Mucosa of descending colon (tissue), 3 donors: ENCODE results near the gene GNAO1. TPM values are rescaled to one million over a fixed set of nuclear protein-coding genes. Genes with fewer than 3 reads are reported as not detected.

Experiments
- ATAC-seq: fragments of 200-7000 bp; cut with Tn5 transposase; one replicate; pipeline ENCODE4 v1.9.1; 2020; ENCODE audit warnings: mild to moderate bottlenecking, moderate library complexity
- DNase-seq, 3 donors: peaks; one replicate each; pipeline ENCODE4 v3.0.0-alpha.2; 2020
- H3K36me3 ChIP-seq: fragments of 200-600 bp; one replicate; pipeline ENCODE4 v1.8.0; 2021; ENCODE audit warnings: low read depth, mild to moderate bottlenecking
- H3K4me1 ChIP-seq: fragments of 200-600 bp; one replicate; pipeline ENCODE4 v1.8.0; 2021; ENCODE audit warnings: low read depth, mild to moderate bottlenecking
- H3K4me3 ChIP-seq: fragments of 200-600 bp; one replicate; pipeline ENCODE4 v1.8.0; 2021; ENCODE audit warnings: mild to moderate bottlenecking
- H3K9me3 ChIP-seq: fragments of 200-600 bp; one replicate; pipeline ENCODE4 v1.8.0; 2021; ENCODE audit warnings: mild to moderate bottlenecking
- intact Hi-C, 2 donors: fragments of 100-400 bp; cut with DNase I in 1 of 2; cut with micrococcal nuclease in 1 of 2; formaldehyde crosslinking; loops; one replicate each; pipeline versions ENCODE4 v1.11.0 to v1.11.1; 2022; cut with DNase I, micrococcal nuclease
- total RNA-seq, 3 donors: library from RNA; stranded (reverse); fragmentation: NEBNext Ultra II Directional in 2 of 3; extraction: Animal tissue kit (Norgen Biotek cat#: 25700) in 2 of 3; gene quantifications; one replicate each; pipeline versions ENCODE4 v1.2.1 to v1.2.4, GENCODE V29; 2021 to 2023
- TF ChIP-seq, protein P1 (sequence below): fragments of 200-600 bp; IDR thresholded peaks from one replicate; pipeline ENCODE4 v1.8.0; 2022; ENCODE audit warnings: antibody characterized with exemption, mild to moderate bottlenecking
- donor health status: DM: no; HTN: no; CAD: no; lungs with moderate emphysema.
- donor health status: DM: no; HTN: no; CAD: no.
- donor health status: DM: no; HTN: yes; CAD: no.

Gene GNAO1
- total RNA-seq, 3 donors from 2014 or later = 8.3 to 113 (median 9.8) TPM

DNA sequence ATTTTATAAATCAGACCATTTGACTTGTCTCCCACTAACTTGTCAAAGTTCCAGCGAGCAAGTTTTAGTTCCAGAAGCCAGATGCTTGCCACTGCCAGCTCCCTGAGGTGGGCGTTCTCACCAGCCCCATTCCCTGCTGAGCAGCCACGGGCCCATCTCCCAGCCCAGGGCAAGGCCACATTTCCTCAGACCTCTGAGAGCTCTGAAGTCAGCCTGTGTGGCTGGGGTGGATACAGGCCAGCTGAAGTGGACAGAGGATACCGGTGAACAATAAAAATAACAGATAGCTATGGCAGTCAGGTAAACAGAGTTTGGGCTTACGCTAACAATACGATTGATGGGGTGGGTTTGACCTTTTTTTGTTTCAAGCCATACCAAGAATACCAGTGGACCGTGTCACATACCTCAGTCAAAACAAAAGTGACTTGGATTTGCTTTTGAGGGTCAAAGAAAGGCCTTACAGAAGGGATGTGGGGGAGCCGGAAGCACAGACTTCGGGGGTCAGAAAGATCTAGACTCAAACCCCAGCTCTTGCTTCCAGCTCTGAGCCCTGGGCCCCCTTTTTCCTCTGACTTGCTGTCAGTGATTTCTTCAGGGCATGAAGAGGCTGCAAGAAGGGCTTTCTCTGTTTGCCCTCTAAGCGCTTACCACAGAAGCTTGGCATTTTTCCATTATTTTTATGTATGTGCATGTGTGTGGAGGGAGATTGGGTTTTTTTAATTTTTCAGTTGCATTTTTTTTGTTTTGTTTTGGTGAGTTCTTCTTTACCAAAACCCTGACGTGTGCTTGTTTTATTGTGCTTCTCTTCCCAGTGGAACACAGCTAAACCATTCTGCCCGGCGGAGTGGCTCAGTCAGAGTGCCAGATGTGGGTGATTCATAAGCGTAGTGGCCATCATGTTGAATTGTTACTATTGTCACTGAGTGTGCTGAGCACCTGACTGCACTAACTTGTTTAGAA, 109.9 kb downstream of the GNAO1 start:
- Histone ChIP-seq H3K4me1 (no peaks in the 10 kb centered on the region), H3K9me3 (no peaks in the 10 kb centered on the region), H3K4me3 (no peak overlapping the region), H3K36me3 (no peaks in the 10 kb centered on the region)
- DNase-seq = no peak
- ATAC-seq = no peak
- TF ChIP-seq, protein P1, sequence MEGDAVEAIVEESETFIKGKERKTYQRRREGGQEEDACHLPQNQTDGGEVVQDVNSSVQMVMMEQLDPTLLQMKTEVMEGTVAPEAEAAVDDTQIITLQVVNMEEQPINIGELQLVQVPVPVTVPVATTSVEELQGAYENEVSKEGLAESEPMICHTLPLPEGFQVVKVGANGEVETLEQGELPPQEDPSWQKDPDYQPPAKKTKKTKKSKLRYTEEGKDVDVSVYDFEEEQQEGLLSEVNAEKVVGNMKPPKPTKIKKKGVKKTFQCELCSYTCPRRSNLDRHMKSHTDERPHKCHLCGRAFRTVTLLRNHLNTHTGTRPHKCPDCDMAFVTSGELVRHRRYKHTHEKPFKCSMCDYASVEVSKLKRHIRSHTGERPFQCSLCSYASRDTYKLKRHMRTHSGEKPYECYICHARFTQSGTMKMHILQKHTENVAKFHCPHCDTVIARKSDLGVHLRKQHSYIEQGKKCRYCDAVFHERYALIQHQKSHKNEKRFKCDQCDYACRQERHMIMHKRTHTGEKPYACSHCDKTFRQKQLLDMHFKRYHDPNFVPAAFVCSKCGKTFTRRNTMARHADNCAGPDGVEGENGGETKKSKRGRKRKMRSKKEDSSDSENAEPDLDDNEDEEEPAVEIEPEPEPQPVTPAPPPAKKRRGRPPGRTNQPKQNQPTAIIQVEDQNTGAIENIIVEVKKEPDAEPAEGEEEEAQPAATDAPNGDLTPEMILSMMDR = no peak
- intact Hi-C loops = no loop called here

DNA sequence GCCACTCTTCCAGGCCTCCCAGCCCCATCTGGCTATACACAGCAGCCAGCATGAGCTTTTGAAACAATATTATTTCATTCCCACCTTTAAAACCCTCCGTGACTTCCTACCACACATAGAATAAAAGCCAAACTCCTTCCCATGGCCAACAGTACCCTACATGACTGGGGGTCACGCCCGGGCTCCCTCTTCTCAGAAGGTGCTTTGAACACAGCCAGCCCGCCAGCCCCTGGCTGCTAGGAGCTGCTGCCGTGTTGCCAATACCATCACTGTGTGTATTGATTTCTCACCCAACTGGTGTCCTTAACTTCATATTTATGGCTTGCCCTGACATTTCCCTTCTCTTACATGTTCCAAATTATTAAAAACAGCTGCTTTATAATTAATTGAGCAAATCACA, 111.2 kb downstream of the GNAO1 start:
- TF ChIP-seq, protein P1 = no peak
- intact Hi-C loops = no loop called here
- Histone ChIP-seq H3K9me3 (no peaks in the 10 kb centered on the region), H3K4me1 (no peaks in the 10 kb centered on the region), H3K4me3 (no peak overlapping the region), H3K36me3 (no peaks in the 10 kb centered on the region)
- no peak for ATAC-seq
- no peak for DNase-seq

DNA sequence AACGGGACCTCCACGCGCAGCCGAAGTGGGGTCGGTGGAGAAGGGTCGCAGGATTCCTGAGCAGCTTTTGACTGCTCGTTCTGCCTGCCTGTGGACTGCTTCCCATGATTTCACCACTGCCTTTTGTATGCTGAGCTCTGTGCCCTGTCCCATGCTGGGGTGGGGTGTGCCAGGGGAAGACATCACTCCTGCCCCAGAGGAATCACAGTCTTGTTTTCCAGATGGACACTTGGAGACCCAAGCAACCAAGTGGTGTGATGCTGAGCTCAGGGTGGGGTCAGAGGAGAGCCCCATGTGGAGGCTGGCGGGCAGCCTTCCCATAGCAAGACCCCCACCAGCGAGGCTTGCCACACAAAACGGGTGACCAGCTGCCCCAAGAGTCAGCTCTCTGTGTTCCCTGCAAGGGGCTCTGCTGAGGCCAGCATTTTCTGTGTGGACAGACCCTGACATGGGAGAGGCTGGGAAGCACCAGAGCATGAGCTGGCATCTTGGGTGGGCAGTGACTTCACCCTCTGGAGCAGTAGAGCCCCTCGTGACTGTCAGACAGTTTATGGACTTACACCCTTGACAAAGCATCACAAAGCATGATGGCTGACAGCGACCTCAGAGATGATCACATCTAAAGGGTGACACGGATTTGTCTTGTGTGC, 111.9 kb downstream of the GNAO1 start:
- Histone ChIP-seq H3K9me3 (no peaks in the 10 kb centered on the region), H3K4me1 (no peaks in the 10 kb centered on the region), H3K36me3 (no peaks in the 10 kb centered on the region), H3K4me3 (no peak overlapping the region)
- intact Hi-C loops = no loop called here
- DNase-seq (no peak), ATAC-seq (no peak)
- TF ChIP-seq, protein P1 = no peak

DNA sequence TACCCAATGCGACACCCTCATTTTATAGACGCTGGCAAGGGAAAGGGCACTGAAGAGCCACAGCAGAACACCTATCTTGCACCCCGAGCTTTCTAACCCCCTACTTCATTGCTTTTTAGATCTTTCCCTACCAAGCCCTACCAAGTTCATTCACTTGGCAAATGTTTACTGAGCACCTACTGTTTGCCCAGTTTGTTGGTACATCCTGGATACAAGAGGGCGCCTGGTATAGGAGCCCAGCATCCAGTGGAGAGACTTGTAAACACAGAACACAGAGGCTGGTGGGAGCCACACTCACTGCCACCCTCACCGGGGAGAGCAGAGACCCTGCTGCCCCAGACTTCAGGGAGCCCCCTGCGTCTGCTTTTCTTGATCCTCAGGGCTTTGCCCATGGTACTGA, 112.6 kb downstream of the GNAO1 start:
- H3K4me1 ChIP-seq = no peaks in the 10 kb centered on the region
- intact Hi-C loops = no loop called here
- ATAC-seq (no peak), DNase-seq (no peak)
- TF ChIP-seq, protein P1 = no peak
- H3K36me3 ChIP-seq = no peaks in the 10 kb centered on the region
- no peaks in the 10 kb centered on the region for H3K9me3 ChIP-seq
- no peak overlapping the region for H3K4me3 ChIP-seq

DNA sequence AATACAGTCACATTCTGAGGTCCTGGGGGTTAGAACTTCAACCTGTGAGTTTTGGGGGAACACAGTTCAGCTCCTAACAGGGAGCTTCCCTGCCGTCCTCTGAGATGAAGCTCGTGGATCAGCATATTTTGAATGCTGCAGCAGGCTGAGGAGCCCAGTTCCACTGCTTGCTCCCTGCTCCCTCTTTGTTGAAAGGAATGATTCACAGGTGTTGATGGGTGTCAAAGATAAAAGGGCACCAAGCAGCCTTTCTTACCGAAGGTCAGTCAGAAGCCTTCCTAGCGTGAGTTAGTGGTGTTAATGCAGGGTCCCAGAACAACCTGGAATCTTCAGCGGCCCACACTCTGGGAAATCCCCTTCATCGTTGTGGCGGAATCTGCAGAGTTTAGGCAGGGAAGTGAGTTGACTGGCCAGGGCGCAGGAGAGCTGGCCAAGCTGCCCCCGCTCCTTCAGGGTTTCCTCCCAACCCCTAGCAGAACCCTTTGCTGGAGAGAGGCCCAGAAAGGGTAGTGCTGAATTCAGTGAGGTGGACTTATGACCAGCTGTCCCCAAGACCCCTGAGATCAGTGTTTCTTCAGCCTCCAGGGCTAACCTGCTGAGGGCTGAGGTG, 114.8 kb downstream of the GNAO1 start:
- DNase-seq (no peak), ATAC-seq (no peak)
- TF ChIP-seq, protein P1 = no peak
- intact Hi-C loops = no loop called here
- no peaks in the 10 kb centered on the region for H3K36me3 ChIP-seq
- no peaks in the 10 kb centered on the region for H3K4me1 ChIP-seq
- no peaks in the 10 kb centered on the region for H3K9me3 ChIP-seq
- H3K4me3 ChIP-seq = no peak overlapping the region
